ENCODE data around the gene BIVM.

DNA sequence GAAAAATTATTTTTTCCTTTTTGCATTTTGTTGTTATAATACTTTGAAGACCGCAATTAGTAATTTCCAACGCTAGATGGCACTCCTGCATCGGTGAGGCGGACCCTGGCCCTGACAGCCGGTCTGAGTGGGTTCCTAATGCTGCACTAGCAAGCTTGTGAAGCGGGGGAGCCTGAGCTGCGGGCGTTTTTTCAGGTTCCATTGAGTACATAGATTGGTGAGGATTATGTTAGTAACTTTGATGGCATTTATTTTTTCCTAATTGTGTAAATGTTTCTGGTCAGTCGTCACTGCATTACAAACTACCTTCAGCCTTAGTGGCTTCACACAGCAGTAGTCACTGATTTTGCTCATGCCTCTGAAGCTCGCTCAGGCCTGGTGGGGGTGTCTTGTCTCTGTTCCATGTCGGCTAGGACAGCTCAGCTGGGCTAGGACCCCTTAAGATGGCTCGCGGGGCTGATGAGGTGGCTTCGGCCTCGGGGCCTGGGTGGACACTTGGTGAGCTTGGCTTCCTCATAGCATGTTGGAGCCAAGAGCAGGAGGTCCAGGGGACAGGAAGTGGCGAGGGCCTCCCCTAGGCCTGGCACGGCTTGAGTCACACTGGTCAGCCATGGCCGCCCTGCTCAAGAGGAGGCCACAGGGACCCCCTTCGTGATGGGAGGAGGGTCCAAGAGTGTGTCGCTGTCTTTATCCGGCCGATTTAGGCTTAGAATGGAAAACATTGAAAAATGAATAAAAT is 71.9 kb downstream of the BIVM start:
- TF ChIP-seq ZNF331 (CRISPR knock-in tag; IDR thresholded peaks at IDR 0.05; ENCODE audit: low read depth): no peak
- TF ChIP-seq, protein P1, sequence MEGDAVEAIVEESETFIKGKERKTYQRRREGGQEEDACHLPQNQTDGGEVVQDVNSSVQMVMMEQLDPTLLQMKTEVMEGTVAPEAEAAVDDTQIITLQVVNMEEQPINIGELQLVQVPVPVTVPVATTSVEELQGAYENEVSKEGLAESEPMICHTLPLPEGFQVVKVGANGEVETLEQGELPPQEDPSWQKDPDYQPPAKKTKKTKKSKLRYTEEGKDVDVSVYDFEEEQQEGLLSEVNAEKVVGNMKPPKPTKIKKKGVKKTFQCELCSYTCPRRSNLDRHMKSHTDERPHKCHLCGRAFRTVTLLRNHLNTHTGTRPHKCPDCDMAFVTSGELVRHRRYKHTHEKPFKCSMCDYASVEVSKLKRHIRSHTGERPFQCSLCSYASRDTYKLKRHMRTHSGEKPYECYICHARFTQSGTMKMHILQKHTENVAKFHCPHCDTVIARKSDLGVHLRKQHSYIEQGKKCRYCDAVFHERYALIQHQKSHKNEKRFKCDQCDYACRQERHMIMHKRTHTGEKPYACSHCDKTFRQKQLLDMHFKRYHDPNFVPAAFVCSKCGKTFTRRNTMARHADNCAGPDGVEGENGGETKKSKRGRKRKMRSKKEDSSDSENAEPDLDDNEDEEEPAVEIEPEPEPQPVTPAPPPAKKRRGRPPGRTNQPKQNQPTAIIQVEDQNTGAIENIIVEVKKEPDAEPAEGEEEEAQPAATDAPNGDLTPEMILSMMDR (conservative IDR thresholded peaks at IDR 0.05; ENCODE audit: low read depth in 2 of 2): peak; percentile 88 to 93
- TF ChIP-seq EZH2phosphoT487 (IDR thresholded peaks at IDR 0.05; ENCODE audit: unreplicated experiment): no peak
